Measurements from ENCODE around the gene PHLDB1.

Gene PHLDB1

GRCh38 chr11:118640332-118641154, 33.1 kb downstream of the PHLDB1 start:
- DNase-seq (ENCODE audit: low read depth): no peak

DNA sequence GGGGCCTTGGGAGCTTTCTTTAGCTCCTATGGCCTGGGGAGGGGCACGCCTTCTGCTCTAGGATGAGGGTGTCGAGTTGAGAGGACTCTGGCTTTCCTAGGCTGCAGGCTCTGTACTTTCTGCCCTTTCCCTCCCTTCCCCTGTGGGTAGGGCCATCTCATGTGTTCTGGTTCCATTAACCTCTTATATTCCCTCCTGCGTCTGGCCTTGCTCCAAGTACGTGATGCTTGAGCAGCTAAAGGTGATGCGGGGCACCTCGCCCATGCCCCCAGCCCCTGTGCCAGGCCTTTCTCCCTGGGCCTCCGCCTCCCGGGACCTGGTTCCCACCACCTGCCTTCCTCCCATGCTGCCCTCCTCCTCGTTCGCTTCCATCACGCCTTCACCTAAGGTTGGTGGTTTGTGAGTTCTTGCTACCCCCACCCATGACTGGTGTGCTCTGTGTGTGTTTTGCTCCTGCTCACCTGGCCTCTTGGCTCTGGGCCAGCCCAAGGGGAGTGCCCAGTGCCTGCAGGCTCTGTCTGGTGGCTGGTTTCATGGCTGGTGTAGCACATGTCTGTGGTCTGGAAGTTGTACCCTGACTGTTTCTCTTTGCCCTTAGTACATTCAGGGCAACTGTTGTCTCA, 34.1 kb downstream of the PHLDB1 start:
- DNase-seq (ENCODE audit: low read depth): no peak

GRCh38 chr11:118643142-118643994, 36.0 kb downstream of the PHLDB1 start:
- no peak for DNase-seq (ENCODE audit: low read depth)

DNA sequence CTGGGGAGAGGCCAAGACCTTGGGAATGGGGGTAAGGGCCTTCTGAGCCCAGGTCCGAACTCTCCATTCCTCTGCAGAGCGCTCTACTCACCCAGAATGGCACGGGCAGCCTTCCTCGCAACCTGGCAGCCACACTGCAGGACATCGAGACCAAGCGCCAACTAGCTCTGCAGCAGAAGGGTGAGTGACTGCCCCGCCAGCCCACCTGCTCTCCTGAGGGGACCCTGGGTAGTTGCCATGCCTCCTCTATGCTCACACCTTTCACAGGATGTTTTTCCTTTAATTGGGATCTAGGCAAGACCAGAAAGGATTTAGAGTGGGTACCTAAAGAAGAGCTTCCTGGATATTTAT, 36.6 kb downstream of the PHLDB1 start:
- no peak for DNase-seq (ENCODE audit: low read depth)

DNA sequence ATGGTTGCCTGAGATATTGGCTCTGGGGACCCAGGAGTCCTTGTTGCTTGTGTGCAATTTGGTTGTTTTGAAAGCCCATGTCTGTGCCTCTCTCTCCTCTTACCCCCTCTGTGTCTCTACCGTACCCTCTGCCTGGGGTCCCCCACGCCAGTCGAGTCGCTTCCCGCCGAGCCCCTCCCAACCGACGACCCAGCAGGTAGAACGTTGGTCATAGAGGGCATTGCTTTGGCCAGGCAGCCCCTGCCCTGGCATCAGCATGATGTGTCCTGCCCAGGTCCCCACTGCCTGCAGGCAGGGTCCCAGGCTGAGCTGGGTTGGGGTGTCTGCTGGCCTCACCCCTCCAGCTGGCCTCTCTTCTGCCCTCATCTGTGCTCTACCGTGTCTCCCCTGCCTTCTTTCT, 37.1 kb downstream of the PHLDB1 start:
- DNase-seq (ENCODE audit: low read depth): no peak

DNA sequence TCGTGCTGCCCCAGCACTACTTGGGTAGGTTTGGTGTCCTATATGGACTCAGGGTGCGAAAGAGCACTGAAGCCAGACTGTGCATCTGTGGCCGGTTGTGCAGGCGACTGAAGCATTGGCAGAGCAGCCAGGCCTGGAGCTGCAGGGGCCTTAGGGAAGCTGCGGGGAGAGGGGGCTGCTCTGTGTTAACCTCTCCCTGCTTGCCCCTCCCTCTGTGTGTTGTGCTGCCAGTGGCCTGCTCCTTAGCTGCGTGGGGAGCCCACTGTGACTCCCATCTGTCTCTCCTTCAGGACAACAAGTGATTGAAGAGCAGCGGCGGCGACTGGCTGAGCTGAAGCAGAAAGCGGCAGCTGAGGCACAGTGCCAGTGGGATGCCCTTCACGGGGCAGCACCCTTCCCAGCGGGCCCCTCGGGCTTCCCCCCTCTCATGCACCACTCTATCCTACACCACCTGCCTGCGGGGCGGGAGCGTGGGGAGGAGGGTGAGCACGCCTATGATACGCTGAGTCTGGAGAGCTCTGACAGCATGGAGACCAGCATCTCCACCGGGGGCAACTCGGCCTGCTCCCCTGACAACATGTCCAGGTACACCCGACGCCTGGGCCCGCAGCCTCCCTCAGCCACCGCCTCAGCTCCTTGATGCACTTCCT, 37.8 kb downstream of the PHLDB1 start:
- no peak for DNase-seq (ENCODE audit: low read depth)

GRCh38 chr11:118646393-118646792, 39.0 kb downstream of the PHLDB1 start:
- DNase-seq (ENCODE audit: low read depth): no peak

DNA sequence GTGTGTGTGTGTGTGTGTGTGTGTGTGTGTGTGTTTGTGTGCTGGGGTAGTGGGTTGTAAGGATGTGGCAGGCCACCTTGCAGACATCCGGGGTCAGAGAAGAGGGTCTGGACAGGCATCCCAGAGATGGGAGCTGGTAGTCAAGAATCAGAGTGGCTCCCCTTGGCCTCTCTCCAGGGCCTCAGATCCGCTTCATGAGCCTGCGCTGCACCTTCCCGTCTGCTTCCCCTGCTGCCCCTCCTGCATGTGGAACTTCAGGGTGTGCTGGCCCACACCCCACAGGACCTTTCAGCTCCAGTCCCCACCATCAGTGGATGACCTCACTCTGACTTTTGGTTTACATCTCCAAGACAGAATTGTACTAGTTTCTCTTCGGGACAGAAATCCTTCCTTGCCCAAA, 40.9 kb downstream of the PHLDB1 start:
- no peak for DNase-seq (ENCODE audit: low read depth)

- no peak for DNase-seq (ENCODE audit: low read depth)
Measured at GRCh38 chr11:118649941-118650340, 42.5 kb downstream of the PHLDB1 start.

GRCh38 chr11:118650366-118650765, 43.0 kb downstream of the PHLDB1 start:
- DNase-seq (ENCODE audit: low read depth): no peak

DNA sequence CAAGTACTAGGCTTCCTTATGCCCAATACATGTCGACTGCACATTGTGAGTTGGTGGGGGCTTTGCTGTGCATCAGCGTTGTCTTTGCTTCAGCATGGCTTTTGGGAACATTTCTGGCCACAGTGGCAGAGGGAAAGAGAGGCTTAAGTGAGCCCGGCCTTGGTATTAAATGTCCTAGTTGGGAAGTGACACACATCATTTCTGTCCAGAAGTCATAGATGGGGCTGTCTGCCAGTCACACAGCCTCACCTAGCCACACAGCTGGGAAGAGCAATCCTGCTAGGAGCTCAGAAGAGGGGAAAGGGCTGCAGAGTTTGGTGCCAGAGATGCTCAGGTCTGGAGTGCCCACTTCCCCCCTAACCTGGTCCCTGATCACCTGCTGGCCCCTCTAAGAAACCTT, 44.4 kb downstream of the PHLDB1 start:
- DNase-seq (ENCODE audit: low read depth): no peak

- no peak for DNase-seq (ENCODE audit: low read depth)
Measured at GRCh38 chr11:118652681-118653181, 45.3 kb downstream of the PHLDB1 start.

GRCh38 chr11:118653684-118654390, 46.4 kb downstream of the PHLDB1 start:
- DNase-seq (ENCODE audit: low read depth): no peak

DNA sequence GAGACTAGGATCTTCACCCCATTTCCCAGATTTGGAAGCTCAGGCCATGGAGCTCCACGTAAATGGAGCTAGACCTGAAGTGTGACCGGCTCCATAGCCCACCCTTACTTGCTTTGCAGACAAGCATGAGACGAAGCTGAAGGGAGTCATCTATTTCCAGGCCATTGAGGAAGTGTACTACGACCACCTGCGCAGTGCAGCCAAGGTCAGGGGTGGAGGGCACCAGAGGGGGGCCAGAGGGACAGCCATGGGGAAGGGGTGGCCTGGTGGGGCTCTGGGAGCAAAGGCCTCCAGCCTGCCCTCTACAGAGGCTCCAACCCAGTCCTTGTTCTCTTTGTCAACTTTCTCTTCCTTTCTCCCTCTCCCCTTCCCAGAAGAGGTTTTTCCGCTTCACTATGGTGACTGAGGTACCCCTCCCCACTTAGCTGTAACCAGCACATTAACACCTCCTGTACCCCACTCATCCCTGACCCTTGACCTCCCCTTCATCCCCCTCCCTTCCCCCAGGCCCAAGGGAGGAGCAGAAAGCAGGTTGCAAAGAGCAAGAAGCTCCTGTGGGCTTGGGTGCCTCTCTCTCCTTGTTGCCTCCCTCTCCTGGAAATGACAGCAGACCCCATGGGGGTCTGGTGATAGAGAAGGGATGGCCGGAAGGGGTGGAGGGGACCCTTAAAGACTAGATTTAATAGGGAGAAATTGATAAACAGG, 48.2 kb downstream of the PHLDB1 start:
- DNase-seq (ENCODE audit: low read depth): no peak

- no peak for DNase-seq (ENCODE audit: low read depth)
Measured at GRCh38 chr11:118656563-118657165, 49.2 kb downstream of the PHLDB1 start.

DNA sequence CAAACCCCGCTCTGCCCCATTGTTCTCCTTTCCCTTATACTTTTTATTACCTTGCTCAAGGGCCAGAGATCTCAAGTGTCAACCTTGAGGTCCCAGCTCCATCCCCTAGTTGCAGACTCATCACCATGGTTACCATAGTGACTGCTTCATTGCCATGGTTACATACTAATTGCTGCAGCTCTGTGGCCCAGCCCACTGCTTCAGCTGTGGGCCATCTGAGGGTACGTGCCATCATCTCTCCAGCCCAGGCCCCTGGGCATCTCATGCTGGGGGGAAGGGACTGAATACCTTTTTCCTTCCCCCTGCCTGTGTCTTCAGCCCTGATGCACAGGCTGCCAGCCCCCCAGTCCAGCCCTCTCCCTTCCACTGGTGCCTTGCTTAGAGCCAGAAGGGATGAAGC, 49.8 kb downstream of the PHLDB1 start:
- DNase-seq (ENCODE audit: low read depth): no peak

GRCh38 chr11:118657709-118658428, 50.5 kb downstream of the PHLDB1 start:
- DNase-seq (ENCODE audit: low read depth): no peak

DNA sequence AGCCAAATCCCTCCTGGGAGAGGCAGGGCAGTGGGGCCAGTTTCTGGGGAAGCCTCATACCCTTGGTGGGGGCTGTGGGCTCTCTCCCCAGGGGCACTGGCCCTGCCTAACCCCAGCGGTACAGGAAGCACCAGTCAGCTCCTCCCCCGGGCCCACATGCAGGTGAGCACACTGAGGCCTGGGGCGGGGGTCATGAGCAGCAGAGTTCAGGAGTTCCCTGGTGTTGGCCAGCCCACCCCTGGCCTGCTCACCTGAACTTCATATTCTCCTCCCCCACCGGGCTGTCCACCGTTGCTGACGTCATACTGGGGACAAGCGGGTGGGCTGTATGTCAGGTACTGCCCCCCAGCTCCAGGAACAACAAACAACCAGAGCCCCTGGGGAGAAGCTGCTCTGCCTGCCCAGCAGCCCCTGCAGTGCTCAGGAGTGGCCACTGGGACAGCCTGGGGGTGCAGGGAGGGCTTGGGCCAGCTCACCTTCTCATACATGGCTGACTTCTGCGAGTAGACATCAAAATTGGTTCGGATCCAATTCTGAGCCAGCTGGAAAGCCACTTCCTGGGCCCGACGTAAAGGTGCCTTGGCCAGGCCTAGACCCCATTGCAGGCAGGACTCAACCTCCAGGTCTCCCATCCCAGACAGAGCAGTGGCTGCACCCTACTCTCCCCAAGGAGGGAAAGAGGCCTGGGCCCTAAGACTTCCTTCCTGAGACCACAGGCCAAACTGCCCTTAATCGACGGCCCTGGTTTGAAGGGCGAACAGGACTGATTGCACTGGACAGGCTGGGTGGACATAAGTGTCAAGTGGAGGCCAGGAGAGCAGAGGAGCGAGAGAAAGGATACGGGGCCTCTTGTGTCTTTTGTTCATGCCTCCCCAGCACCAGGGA, 51.3 kb downstream of the PHLDB1 start:
- no peak for DNase-seq (ENCODE audit: low read depth)

Data from activated T-helper 1 cell treated with Interleukin-2 at 50 U/mL for 16 hours (primary cell).